T-cell (primary cell): ENCODE results near the gene TRAF7. TPM values are rescaled to one million over a fixed set of nuclear protein-coding genes. Genes with fewer than 3 reads are reported as not detected.

Experiments
- ATAC-seq, 4 experiments: fragments of 200-7000 bp in 3 of 4; fragments of 150-1000 bp in 1 of 4; cut with Tn5 transposase; replicated peaks in 1 of 4; 1 replicate in 3 of 4; 2 replicates in 1 of 4; pipeline ENCODE4 v1.10.0; 2021; ENCODE audit warnings: moderate library complexity in 3 of 4, mild to moderate bottlenecking in 2 of 4, moderate number of reproducible peaks in 1 of 4
- CTCF ChIA-PET, 2 donors: fragments of 300-600 bp; sonication (Branson Sonifier 250); formaldehyde crosslinking; loops; one replicate each; lab custom pipeline; 2022; ENCODE audit warnings: antibody characterized with exemption in 2 of 2; lab: Charles Lee
- POLR2A ChIA-PET, 2 donors: fragments of 300-600 bp; sonication (Branson Sonifier 250); formaldehyde crosslinking; loops; one replicate each; lab custom pipeline; 2022; ENCODE audit warnings: antibody characterized with exemption in 2 of 2; lab: Charles Lee
- DNase-seq, 35 experiments: peaks; one replicate each; pipeline versions ENCODE4 v3.0.0 to v3.0.0-alpha.2; 2013 to 2023
- H3K27ac ChIP-seq: one replicate; pipeline ENCODE4 v1.5.1; 2013; ENCODE audit warnings: low read length
- H3K27me3 ChIP-seq, 2 experiments: replicated peaks in 1 of 2; 1 replicate in 1 of 2; 2 replicates in 1 of 2; pipeline versions ENCODE4 v1.6.1 to v1.7.0; 2013; ENCODE audit warnings: low read length in 1 of 2, mixed read lengths in 1 of 2; ENCODE audit not compliant: control insufficient read depth in 2 of 2, insufficient read depth in 2 of 2; ENCODE audit errors: extremely low read depth in 1 of 2
- H3K36me3 ChIP-seq, 2 donors: 1 replicate in 1 of 2; 2 replicates in 1 of 2; pipeline versions ENCODE4 v1.6.1 to v1.7.0; 2013; ENCODE audit warnings: low read length in 1 of 2; ENCODE audit not compliant: control insufficient read depth in 2 of 2, insufficient read depth in 1 of 2; ENCODE audit errors: extremely low read depth in 1 of 2
- H3K4me1 ChIP-seq, 2 experiments: 1 replicate in 1 of 2; 2 replicates in 1 of 2; pipeline versions ENCODE4 v1.6.1 to v1.7.0; 2013; ENCODE audit warnings: low read length in 2 of 2, mixed read lengths in 1 of 2; ENCODE audit not compliant: insufficient read depth in 2 of 2, control insufficient read depth in 1 of 2; ENCODE audit errors: extremely low read depth in 1 of 2
- H3K4me3 ChIP-seq, 2 donors: 1 replicate in 1 of 2; 2 replicates in 1 of 2; pipeline versions ENCODE4 v1.5.1 to v1.7.0; 2013; ENCODE audit warnings: mild to moderate bottlenecking in 2 of 2, low read length in 1 of 2, moderate library complexity in 1 of 2; ENCODE audit not compliant: control insufficient read depth in 1 of 2; ENCODE audit errors: extremely low read depth in 1 of 2
- H3K9me3 ChIP-seq: 2 replicates; pipeline ENCODE4 v1.7.0; 2013
- H3K27ac Mint-ChIP-seq, 2 donors: one replicate each; pipeline ENCODE4 v1.8.0; 2020 to 2021; ENCODE audit warnings: mild to moderate bottlenecking in 2 of 2, mixed read lengths in 2 of 2
- H3K27me3 Mint-ChIP-seq, 2 donors: one replicate each; pipeline ENCODE4 v1.8.0; 2021 to 2022; ENCODE audit warnings: mixed read lengths in 2 of 2
- H3K36me3 Mint-ChIP-seq: one replicate; pipeline ENCODE4 v1.8.0; 2021; ENCODE audit warnings: mixed read lengths
- H3K4me1 Mint-ChIP-seq, 3 donors: one replicate each; pipeline ENCODE4 v1.8.0; 2020 to 2022; ENCODE audit warnings: mixed read lengths in 3 of 3, mild to moderate bottlenecking in 1 of 3
- H3K4me3 Mint-ChIP-seq, 3 donors: one replicate each; pipeline ENCODE4 v1.8.0; 2020 to 2022; ENCODE audit warnings: mild to moderate bottlenecking in 3 of 3, mixed read lengths in 3 of 3, moderate library complexity in 3 of 3
- H3K9me3 Mint-ChIP-seq, 3 donors: one replicate each; pipeline ENCODE4 v1.8.0; 2020 to 2022; ENCODE audit warnings: mixed read lengths in 3 of 3
- WGBS: methylation state at CpG from one replicate; pipeline ENCODE4 v1.1.5; 2013; ENCODE audit warnings: missing lambda C conversion rate; ENCODE audit not compliant: insufficient coverage; 5-methylcytosine and 5-hydroxymethylcytosine counted together
- total RNA-seq, 35 experiments: library from RNA in 6 of 35; stranded (reverse) in 6 of 35; fragments of 120-200 nt in 1 of 35; gene quantifications; one replicate each; pipeline versions ENCODE4 v1.2.1 to v1.2.4 and lab custom pipeline; 2013 to 2026

TRAF7 gene
- total RNA-seq, 5 donors from 2014 or later (not counting 1 experiment from before 2014, with no cell fraction given): 25.6 to 54.3 (median 43.9) TPM

- H3K4me1 Mint-ChIP-seq: peaks cover 46 to 63% (median 53%) of the 10 kb centered on the region in 3 donors
- peaks cover 18 to 82% of the 10 kb centered on the region in 2 experiments for H3K4me1 ChIP-seq
Observed at GRCh38 chr16:2155977-2156848, 631 bp downstream of the TRAF7 start.

GRCh38 chr16:2156849-2157224 is 1.3 kb downstream of the TRAF7 start:
- ATAC-seq: no peak
- H3K27me3 ChIP-seq: peaks cover 0 to 6% of the 10 kb centered on the region in 2 experiments
- ChIA-PET CTCF (no interaction called here), POLR2A (no interaction called here)
- no peaks in the 10 kb centered on the region for H3K9me3 ChIP-seq
- H3K4me3 ChIP-seq: no peak overlapping the region
- H3K9me3 Mint-ChIP-seq: no peaks in the 10 kb centered on the region
- no peaks in the 10 kb centered on the region for H3K27me3 Mint-ChIP-seq
- peaks cover 42 to 58% (median 48%) of the 10 kb centered on the region in 3 donors for H3K4me1 Mint-ChIP-seq
- WGBS: 66% methylated on average over 3 of the region's 5 CpGs
- peaks cover 17 to 76% of the 10 kb centered on the region in 2 experiments for H3K4me1 ChIP-seq
- no peak for DNase-seq
- no peak overlapping the region for H3K27ac ChIP-seq
- H3K36me3 Mint-ChIP-seq: peaks cover 2% of the 10 kb centered on the region
- H3K4me3 Mint-ChIP-seq: peak overlapping the region; percentile 79 to 96 (median 94)
- H3K36me3 ChIP-seq: peaks cover 2 to 6% of the 10 kb centered on the region in 2 donors
- no peak overlapping the region for H3K27ac Mint-ChIP-seq

More at GRCh38 chr16:2155977-2156848, 631 bp downstream of the TRAF7 start:
- Histone ChIP-seq H3K27me3 (peaks cover 0 to 11% of the 10 kb centered on the region in 2 experiments), H3K4me3 (peak overlapping the region; percentile 58 to 77), H3K36me3 (peaks cover 3 to 12% of the 10 kb centered on the region in 2 donors), H3K27ac (peak overlapping the region; percentile 23), H3K9me3 (no peaks in the 10 kb centered on the region)
- peak overlapping the region; percentile 79 to 96 (median 94) for H3K4me3 Mint-ChIP-seq
- ChIA-PET CTCF (interaction anchor here (0.6 to 4.1 kb wide), 13 partner anchors 10 to 374 kb away, joined by 3 to 24 read pairs (median 4); partner anchors contain the start of genes NTHL1 (in 1 of the 2), NUBP2 (in 1 of the 2), PKD1 (in 1 of the 2) and SPSB3 (in 1 of the 2)), POLR2A (interaction anchor here (0.6 to 1.5 kb wide), 12 partner anchors 16 to 530 kb away, joined by 3 to 10 read pairs (median 5); partner anchors contain the start of genes AMDHD2 (in 1 of the 2), KCTD5 (in 1 of the 2), MSRB1 (in 1 of the 2) and NTHL1 (in 1 of the 2))
- no peaks in the 10 kb centered on the region for H3K9me3 Mint-ChIP-seq
- DNase-seq: peak in 1 of 35 experiments; percentile 32
- peaks cover 4% of the 10 kb centered on the region for H3K36me3 Mint-ChIP-seq
- no peaks in the 10 kb centered on the region for H3K27me3 Mint-ChIP-seq
- WGBS: 9% methylated on average over 40 of the region's 47 CpGs
- no peak for ATAC-seq
- H3K27ac Mint-ChIP-seq: peak overlapping the region; percentile 88 to 94

GRCh38 chr16:2157480-2158261 is 2.1 kb downstream of the TRAF7 start:
- Mint-ChIP-seq H3K27ac (peak overlapping the region in 1 of 2 donors; percentile 6), H3K36me3 (peaks cover 2% of the 10 kb centered on the region), H3K27me3 (no peaks in the 10 kb centered on the region), H3K4me3 (peak overlapping the region; percentile 79 to 96 (median 94)), H3K4me1 (peaks cover 42 to 53% (median 43%) of the 10 kb centered on the region in 3 donors), H3K9me3 (no peaks in the 10 kb centered on the region)
- H3K9me3 ChIP-seq: no peaks in the 10 kb centered on the region
- POLR2A ChIA-PET: no interaction called here
- peaks cover 0 to 6% of the 10 kb centered on the region in 2 experiments for H3K27me3 ChIP-seq
- WGBS: 97% methylated on average over 19 of the region's 27 CpGs
- no peak overlapping the region for H3K27ac ChIP-seq
- H3K4me3 ChIP-seq: no peak overlapping the region
- H3K4me1 ChIP-seq: peaks cover 14 to 73% of the 10 kb centered on the region in 2 experiments
- peaks cover 2 to 4% of the 10 kb centered on the region in 2 donors for H3K36me3 ChIP-seq
- DNase-seq: no peak
- ATAC-seq: no peak
- CTCF ChIA-PET: no interaction called here

GRCh38 chr16:2158262-2158638 is 2.7 kb downstream of the TRAF7 start:
- ChIA-PET CTCF (no interaction called here), POLR2A (no interaction called here)

GRCh38 chr16:2159175-2159838 is 3.7 kb downstream of the TRAF7 start:
- ChIA-PET POLR2A (no interaction called here), CTCF (interaction anchor here in 1 of 2 donors (0.6 kb wide), 1 partner anchor 14 kb away, joined by 8 read pairs; no protein-coding TSS in a partner anchor)
- Mint-ChIP-seq H3K36me3 (no peaks in the 10 kb centered on the region), H3K27ac (no peak overlapping the region), H3K4me1 (peaks cover 30 to 39% (median 31%) of the 10 kb centered on the region in 3 donors), H3K4me3 (no peak overlapping the region), H3K27me3 (no peaks in the 10 kb centered on the region), H3K9me3 (no peaks in the 10 kb centered on the region)
- H3K9me3 ChIP-seq: no peaks in the 10 kb centered on the region
- peaks cover 4% of the 10 kb centered on the region in 2 donors for H3K36me3 ChIP-seq
- H3K4me1 ChIP-seq: peaks cover 4 to 60% of the 10 kb centered on the region in 2 experiments
- H3K27ac ChIP-seq: no peak overlapping the region
- no peaks in the 10 kb centered on the region for H3K27me3 ChIP-seq
- ATAC-seq (no peak), DNase-seq (no peak)
- 94% methylated on average over 18 of the region's 24 CpGs for WGBS
- no peak overlapping the region for H3K4me3 ChIP-seq

More at GRCh38 chr16:2158262-2158638, 2.7 kb downstream of the TRAF7 start:
- Mint-ChIP-seq H3K4me1 (peaks cover 40 to 49% (median 41%) of the 10 kb centered on the region in 3 donors), H3K36me3 (peaks cover 2% of the 10 kb centered on the region), H3K4me3 (peak overlapping the region in 1 of 3 donors; percentile 79), H3K9me3 (no peaks in the 10 kb centered on the region), H3K27me3 (no peaks in the 10 kb centered on the region), H3K27ac (no peak overlapping the region)
- no peak for DNase-seq
- Histone ChIP-seq H3K27ac (no peak overlapping the region), H3K4me1 (peaks cover 9 to 70% of the 10 kb centered on the region in 2 experiments), H3K4me3 (no peak overlapping the region), H3K9me3 (no peaks in the 10 kb centered on the region), H3K27me3 (peaks cover 0 to under 1% of the 10 kb centered on the region in 2 experiments), H3K36me3 (peaks cover 4% of the 10 kb centered on the region in 2 donors)
- no peak for ATAC-seq
- 93% methylated on average over 14 of the region's 15 CpGs for WGBS
